ENCODE measurements around the gene NDP. TPM values are rescaled to one million over a fixed set of nuclear protein-coding genes. Genes with fewer than 3 reads are reported as not detected.
A peak's percentile ranks its signal among the peaks of the same experiment; 100 is the strongest.

NDP gene
- total RNA-seq, 1 experiment from 2014 or later, result 1.5 TPM

GRCh38 chrX:44017676-44018075, 44.5 kb upstream of the NDP start:
- CTCF ChIA-PET, result no interaction called here
- no peaks in the 10 kb centered on the region for H3K36me3 Mint-ChIP-seq (ENCODE audit: insufficient read depth, unreplicated experiment)
- no peaks in the 10 kb centered on the region for H3K9me3 Mint-ChIP-seq (ENCODE audit: low read depth, unreplicated experiment)
- intact Hi-C loops (cut with micrococcal nuclease; ENCODE audit: unreplicated experiment), result no loop called here
- no peak overlapping the region for H3K27ac Mint-ChIP-seq (ENCODE audit: unreplicated experiment)
- H3K4me1 Mint-ChIP-seq (ENCODE audit: low read depth, unreplicated experiment), result peaks cover 3% of the 10 kb centered on the region
- BruUV-seq (replicated peaks), result no TSS peak
- no peak overlapping the region for H3K4me3 Mint-ChIP-seq (ENCODE audit: low read depth, unreplicated experiment)
- no peak for DNase-seq
- no peaks in the 10 kb centered on the region for H3K27me3 Mint-ChIP-seq (ENCODE audit: unreplicated experiment)
- no peak for TF ChIP-seq CTCF (IDR thresholded peaks at IDR 0.05; ENCODE audit: unreplicated experiment)

DNA sequence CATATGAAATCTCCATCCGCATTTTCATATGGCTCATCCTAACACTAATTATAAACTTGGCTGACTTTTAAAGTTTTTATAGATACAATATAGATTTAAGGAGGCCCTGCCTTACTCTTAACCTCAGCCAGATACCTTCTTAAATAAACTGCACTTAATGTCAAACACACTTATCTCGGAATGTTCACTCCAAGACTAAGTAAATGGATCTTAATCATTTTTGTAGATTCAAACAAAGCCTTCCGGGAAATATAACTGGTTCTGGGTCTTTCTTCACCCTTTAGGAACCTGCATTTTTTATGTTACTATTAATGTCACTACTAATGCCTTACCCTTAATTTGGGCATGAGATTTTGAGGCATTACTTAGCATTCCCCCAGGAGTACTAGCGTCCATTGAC, 43.7 kb upstream of the NDP start:
- Mint-ChIP-seq H3K4me3 (ENCODE audit: low read depth, unreplicated experiment) (no peak overlapping the region), H3K9me3 (ENCODE audit: low read depth, unreplicated experiment) (no peaks in the 10 kb centered on the region), H3K4me1 (ENCODE audit: low read depth, unreplicated experiment) (peaks cover 11% of the 10 kb centered on the region), H3K27ac (ENCODE audit: unreplicated experiment) (no peak overlapping the region), H3K36me3 (ENCODE audit: insufficient read depth, unreplicated experiment) (no peaks in the 10 kb centered on the region), H3K27me3 (ENCODE audit: unreplicated experiment) (no peaks in the 10 kb centered on the region)
- TF ChIP-seq CTCF (IDR thresholded peaks at IDR 0.05; ENCODE audit: unreplicated experiment), result no peak
- DNase-seq, result no peak
- CTCF ChIA-PET, result no interaction called here
- intact Hi-C loops (cut with micrococcal nuclease; ENCODE audit: unreplicated experiment), result no loop called here
- no TSS peak for BruUV-seq (replicated peaks)

DNA sequence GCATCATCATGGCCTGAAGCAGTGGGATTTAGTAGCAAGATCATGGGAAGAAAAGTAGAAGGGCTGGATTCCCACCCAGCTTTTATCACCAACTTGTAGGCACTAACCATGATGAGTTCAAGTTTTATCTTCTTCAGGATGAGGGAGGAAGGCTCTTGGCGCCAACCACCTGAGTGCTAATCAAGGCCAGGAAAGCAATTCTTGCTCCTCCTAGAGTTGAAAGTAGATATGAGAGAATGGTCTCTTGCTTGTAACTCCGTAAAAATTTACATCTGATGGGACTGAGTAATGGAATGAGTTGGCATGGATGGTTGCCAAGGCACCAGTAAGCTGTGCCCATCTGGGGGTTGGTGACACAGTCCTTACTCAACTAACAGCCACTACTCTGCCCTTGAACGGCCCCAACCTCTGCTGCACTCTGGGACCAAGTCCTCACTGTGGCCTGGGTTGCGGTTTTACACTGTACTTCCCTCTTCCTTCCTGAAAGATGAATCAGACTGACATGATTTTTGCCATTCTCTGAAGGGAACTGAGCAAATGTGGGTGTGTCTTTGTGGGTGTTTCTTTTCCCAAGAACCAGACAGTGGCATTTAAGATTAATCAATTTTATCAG, 39.4 kb upstream of the NDP start:
- no peak for TF ChIP-seq CTCF (IDR thresholded peaks at IDR 0.05; ENCODE audit: unreplicated experiment)
- BruUV-seq (replicated peaks), result no TSS peak
- H3K36me3 Mint-ChIP-seq (ENCODE audit: insufficient read depth, unreplicated experiment), result no peaks in the 10 kb centered on the region
- DNase-seq, result peak; percentile 79
- H3K4me3 Mint-ChIP-seq (ENCODE audit: low read depth, unreplicated experiment), result no peak overlapping the region
- H3K9me3 Mint-ChIP-seq (ENCODE audit: low read depth, unreplicated experiment), result no peaks in the 10 kb centered on the region
- CTCF ChIA-PET, result interaction anchor here (0.7 kb wide), 2 partner anchors 13 to 54 kb away, joined by 3 read pairs; no protein-coding TSS in a partner anchor
- intact Hi-C loops (cut with micrococcal nuclease; ENCODE audit: unreplicated experiment), result loop anchor here (5.0 kb wide), 1 partner anchor 40 kb away; the partner anchor contains the start of gene NDP
- peaks cover 26% of the 10 kb centered on the region for H3K4me1 Mint-ChIP-seq (ENCODE audit: low read depth, unreplicated experiment)
- peak overlapping the region; percentile 37 for H3K27ac Mint-ChIP-seq (ENCODE audit: unreplicated experiment)
- H3K27me3 Mint-ChIP-seq (ENCODE audit: unreplicated experiment), result no peaks in the 10 kb centered on the region

DNA sequence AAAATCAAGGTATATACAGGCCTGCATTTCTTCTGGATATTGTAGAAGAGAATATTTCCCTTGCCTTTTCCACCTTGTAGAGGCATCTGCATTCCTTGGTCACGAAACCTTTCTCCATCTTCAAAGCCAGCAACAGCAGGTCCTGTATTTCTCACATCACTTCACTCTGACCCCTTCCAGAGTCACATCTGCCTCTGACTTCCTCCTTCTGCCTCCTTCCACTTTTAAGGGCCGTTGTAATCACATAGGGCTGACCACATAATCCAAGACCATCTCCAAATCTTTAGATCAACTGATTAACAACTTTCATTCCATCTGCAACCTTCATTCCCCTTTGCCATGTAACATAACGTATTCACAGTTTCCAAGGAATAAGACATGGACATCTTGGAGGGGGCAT, 38.3 kb upstream of the NDP start:
- no peak for DNase-seq
- no peak overlapping the region for H3K4me3 Mint-ChIP-seq (ENCODE audit: low read depth, unreplicated experiment)
- H3K4me1 Mint-ChIP-seq (ENCODE audit: low read depth, unreplicated experiment), result peaks cover 26% of the 10 kb centered on the region
- no peaks in the 10 kb centered on the region for H3K9me3 Mint-ChIP-seq (ENCODE audit: low read depth, unreplicated experiment)
- peak overlapping the region; percentile 37 for H3K27ac Mint-ChIP-seq (ENCODE audit: unreplicated experiment)
- no peak for TF ChIP-seq CTCF (IDR thresholded peaks at IDR 0.05; ENCODE audit: unreplicated experiment)
- H3K27me3 Mint-ChIP-seq (ENCODE audit: unreplicated experiment), result no peaks in the 10 kb centered on the region
- intact Hi-C loops (cut with micrococcal nuclease; ENCODE audit: unreplicated experiment), result loop anchor here (5.0 kb wide), 1 partner anchor 39 kb away; the partner anchor contains the start of gene NDP
- no TSS peak for BruUV-seq (replicated peaks)
- no peaks in the 10 kb centered on the region for H3K36me3 Mint-ChIP-seq (ENCODE audit: insufficient read depth, unreplicated experiment)
- CTCF ChIA-PET, result no interaction called here
